HEK293T (cell line): ENCODE results near the gene ENHO.
A peak's percentile ranks its signal among the peaks of the same experiment; 100 is the strongest.

Source experiments
- CTCF ChIA-PET: fragments of 350-600 bp; formaldehyde crosslinking; extraction: SDS; loops from one replicate; lab custom pipeline; 2021; ENCODE audit warnings: antibody characterized with exemption, inconsistent platforms; lab: Yijun Ruan, JAX
- POLR2A ChIA-PET: fragments of 350-600 bp; formaldehyde crosslinking; extraction: SDS; loops from one replicate; lab custom pipeline; 2020; ENCODE audit warnings: antibody characterized with exemption, inconsistent platforms; lab: Yijun Ruan, JAX
- DNase-seq: peaks from one replicate; pipeline ENCODE4 v3.0.0; 2012; ENCODE audit warnings: mixed read lengths; ENCODE audit errors: extremely low spot score
- ARNT ChIP-seq: fragments of 450-650 bp; IDR thresholded peaks from 2 replicates; pipeline ENCODE4 v1.6.1; 2017; ENCODE audit warnings: mild to moderate bottlenecking
- BHLHE40 ChIP-seq: fragments of 450-650 bp; IDR thresholded peaks from 2 replicates; pipeline ENCODE4 v1.6.1; 2016; ENCODE audit warnings: mild to moderate bottlenecking, moderate library complexity, borderline replicate concordance
- CTBP1 ChIP-seq: fragments of 450-650 bp; IDR thresholded peaks from 2 replicates; pipeline ENCODE4 v1.6.1; 2016; ENCODE audit warnings: borderline replicate concordance
- ELF4 ChIP-seq: fragments of 450-650 bp; IDR thresholded peaks from 2 replicates; pipeline ENCODE4 v1.6.1; 2017; ENCODE audit warnings: antibody characterized with exemption
- FOXA1 ChIP-seq: fragments of 450-650 bp; IDR thresholded peaks from 2 replicates; pipeline ENCODE4 v1.6.1; 2016; ENCODE audit warnings: mild to moderate bottlenecking
- FOXK2 ChIP-seq: fragments of 450-650 bp; IDR thresholded peaks from 2 replicates; pipeline ENCODE4 v1.6.1; 2016; ENCODE audit warnings: mild to moderate bottlenecking
- FOXM1 ChIP-seq: fragments of 450-650 bp; IDR thresholded peaks from 2 replicates; pipeline ENCODE4 v1.6.1; 2017; ENCODE audit warnings: mild to moderate bottlenecking, borderline replicate concordance
- HDGF ChIP-seq: fragments of 450-650 bp; IDR thresholded peaks from 2 replicates; pipeline ENCODE4 v1.6.1; 2017; ENCODE audit warnings: antibody characterized with exemption, borderline replicate concordance
- L3MBTL2 ChIP-seq: fragments of 450-650 bp; conservative IDR thresholded peaks from 2 replicates; pipeline ENCODE4 v1.6.1; 2016; ENCODE audit warnings: mild to moderate bottlenecking
- LEF1 ChIP-seq: fragments of 450-650 bp; IDR thresholded peaks from 2 replicates; pipeline ENCODE4 v1.6.1; 2017; ENCODE audit warnings: mild to moderate bottlenecking, borderline replicate concordance
- NFRKB ChIP-seq: fragments of 450-650 bp; IDR thresholded peaks from 2 replicates; pipeline ENCODE4 v1.6.1; 2016; ENCODE audit warnings: mild to moderate bottlenecking, moderate library complexity
- SP1 ChIP-seq: fragments of 450-650 bp; IDR thresholded peaks from 2 replicates; pipeline ENCODE4 v1.6.1; 2017
- SUZ12 ChIP-seq: fragments of 450-650 bp; IDR thresholded peaks from 2 replicates; pipeline ENCODE4 v1.6.1; 2016; ENCODE audit warnings: mild to moderate bottlenecking
- TARDBP ChIP-seq: fragments of 450-650 bp; IDR thresholded peaks from 2 replicates; pipeline ENCODE4 v1.6.1; 2016
- ZNF384 ChIP-seq: fragments of 450-650 bp; IDR thresholded peaks from 2 replicates; pipeline ENCODE4 v1.6.1; 2016
- TF ChIP-seq, protein P1 (sequence below): fragments of 450-650 bp; IDR thresholded peaks from 2 replicates; pipeline ENCODE4 v1.6.1; 2016

The ENHO gene

DNA sequence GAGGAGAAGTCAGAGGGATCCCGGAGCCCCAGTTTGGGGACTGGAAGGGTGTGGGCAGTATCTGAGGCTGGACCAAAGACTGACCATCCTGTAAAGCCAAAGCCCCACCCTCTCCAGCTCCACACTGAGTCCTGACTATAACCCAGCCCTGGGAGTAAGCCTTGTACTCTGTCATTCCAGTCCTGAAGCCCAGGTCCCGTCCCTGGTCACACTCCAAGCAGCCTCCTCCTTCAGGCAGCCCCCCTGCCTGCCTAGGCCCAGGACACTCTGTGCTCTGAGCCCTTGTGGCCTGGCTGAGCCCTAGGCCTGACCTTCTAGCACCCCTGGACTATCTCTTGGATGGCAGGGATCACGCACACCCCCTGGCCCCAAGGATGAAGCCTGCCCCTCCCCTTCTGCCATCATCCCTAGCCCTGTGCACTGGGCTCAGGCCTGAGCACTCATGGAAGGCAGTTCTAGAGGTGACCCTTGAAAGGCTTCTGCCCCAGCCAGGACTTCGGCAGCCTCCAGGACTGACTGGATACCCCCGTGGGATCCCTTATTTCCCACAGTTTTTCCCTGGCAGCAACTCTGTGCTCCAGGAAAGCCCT lies 28.0 kb upstream of the ENHO start:
- ChIA-PET POLR2A (no interaction called here), CTCF (interaction anchor here (0.6 kb wide), 1 partner anchor 41 kb away, joined by 3 read pairs; no protein-coding TSS in a partner anchor)
- TF ChIP-seq BHLHE40 (no peak), FOXK2 (no peak), NFRKB (no peak), FOXA1 (no peak), HDGF (no peak), ZNF384 (no peak), ARNT (no peak), SUZ12 (no peak), L3MBTL2 (no peak), TARDBP (no peak), FOXM1 (no peak), CTBP1 (no peak), ELF4 (no peak), SP1 (no peak)
- TF ChIP-seq, protein P1, sequence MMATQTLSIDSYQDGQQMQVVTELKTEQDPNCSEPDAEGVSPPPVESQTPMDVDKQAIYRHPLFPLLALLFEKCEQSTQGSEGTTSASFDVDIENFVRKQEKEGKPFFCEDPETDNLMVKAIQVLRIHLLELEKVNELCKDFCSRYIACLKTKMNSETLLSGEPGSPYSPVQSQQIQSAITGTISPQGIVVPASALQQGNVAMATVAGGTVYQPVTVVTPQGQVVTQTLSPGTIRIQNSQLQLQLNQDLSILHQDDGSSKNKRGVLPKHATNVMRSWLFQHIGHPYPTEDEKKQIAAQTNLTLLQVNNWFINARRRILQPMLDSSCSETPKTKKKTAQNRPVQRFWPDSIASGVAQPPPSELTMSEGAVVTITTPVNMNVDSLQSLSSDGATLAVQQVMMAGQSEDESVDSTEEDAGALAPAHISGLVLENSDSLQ: no peak
- no peak for DNase-seq

DNA sequence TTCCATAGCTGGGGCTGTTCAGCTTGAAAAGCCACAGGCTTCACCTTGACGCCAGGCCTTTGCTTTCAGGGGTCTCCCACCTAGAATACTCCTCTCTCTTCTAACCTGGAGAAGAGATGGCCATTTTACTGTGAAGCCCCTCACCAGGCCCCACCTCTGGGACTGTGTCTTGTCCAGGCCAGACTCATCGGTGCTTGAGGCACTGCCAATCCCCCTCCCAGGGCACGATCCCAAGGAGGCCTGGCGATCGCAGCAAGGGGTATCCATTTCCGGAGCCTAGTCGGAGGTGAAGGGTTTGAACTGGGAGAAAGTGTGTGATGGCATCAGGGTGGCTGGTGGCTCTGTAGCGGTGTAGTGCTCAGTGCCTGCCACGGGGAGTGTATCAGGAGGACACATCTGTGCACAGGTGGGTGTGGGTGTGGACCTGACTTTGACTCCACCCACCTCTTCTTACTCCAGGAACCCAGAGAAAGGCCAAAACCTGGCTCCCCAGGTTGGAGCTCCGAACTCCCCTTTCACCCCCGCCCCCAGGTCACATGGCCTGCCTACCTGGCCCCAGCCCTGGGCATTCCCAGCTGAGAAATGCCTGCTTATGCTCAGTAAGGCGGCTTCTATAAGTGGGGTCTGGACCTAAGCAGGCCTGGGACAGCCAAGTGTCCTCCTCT lies 27.4 kb upstream of the ENHO start:
- POLR2A ChIA-PET: no interaction called here
- DNase-seq: no peak
- TF ChIP-seq L3MBTL2 (no peak), FOXA1 (no peak), CTBP1 (no peak), SUZ12 (no peak), BHLHE40 (no peak), FOXK2 (no peak), ZNF384 (no peak), SP1 (no peak), NFRKB (no peak), FOXM1 (no peak), HDGF (no peak), TARDBP (no peak)
- CTCF ChIA-PET: interaction anchor here (3.7 kb wide), 1 partner anchor 41 kb away, joined by 31 read pairs; no protein-coding TSS in a partner anchor

DNA sequence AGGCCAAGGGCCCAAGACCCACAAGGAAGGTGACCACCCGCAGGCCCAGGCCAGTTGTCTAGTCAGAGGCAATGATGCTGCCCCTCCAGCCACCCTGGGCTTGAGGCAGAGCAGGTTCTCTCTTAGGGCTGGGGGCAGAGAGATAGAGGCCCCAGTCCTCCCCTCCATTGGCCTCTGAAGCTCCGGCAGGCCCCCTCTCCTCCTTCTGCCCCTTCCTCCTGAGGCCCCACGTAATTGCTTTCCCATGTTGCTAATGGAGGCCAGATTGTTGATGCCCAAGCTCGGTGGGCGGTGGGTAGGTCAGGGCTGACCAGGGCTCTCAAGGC lies 26.6 kb upstream of the ENHO start:
- ChIA-PET CTCF (interaction anchor here (3.7 kb wide), 1 partner anchor 42 kb away, joined by 31 read pairs; no protein-coding TSS in a partner anchor), POLR2A (no interaction called here)
- TF ChIP-seq NFRKB (no peak), HDGF (no peak)
- no peak for DNase-seq

DNA sequence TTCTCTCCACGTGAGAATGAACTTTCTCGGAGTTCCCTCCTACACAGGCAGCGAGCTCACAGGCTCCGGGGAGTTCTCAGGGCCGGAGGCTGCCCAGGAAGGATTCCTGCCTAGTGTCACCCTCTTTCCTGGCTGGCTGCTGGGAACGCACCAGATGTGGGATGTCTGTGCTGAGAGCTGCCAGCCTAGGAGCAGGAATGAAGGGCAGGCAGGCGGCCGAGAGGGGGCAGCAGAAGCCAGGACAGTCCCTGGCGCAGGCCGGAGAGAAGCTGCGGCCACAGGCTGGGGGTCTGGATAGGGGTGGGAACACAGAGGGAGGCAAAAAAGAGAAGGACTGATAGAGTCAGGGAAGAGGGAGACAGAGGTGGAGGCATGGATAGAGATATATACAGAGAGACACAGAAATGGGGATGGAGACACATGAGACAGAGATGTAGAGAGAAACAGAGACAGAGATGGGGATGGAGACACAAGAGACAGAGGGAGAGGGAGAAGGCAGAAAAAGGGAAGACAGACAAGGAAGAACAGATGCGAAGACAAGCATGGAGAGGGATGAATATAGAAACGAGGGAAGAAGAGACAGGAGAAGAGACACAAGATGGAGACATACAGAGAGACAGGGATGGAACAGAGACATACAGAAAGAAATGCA lies 25.3 kb upstream of the ENHO start:
- ChIA-PET POLR2A (no interaction called here), CTCF (interaction anchor here (0.5 to 3.7 kb wide), 10 partner anchors 23 to 144 kb away, joined by 3 to 31 read pairs (median 3); no protein-coding TSS in a partner anchor)
- peak; percentile 81 for DNase-seq
- TF ChIP-seq HDGF: no peak
- no peak for TF ChIP-seq ZNF384
- TF ChIP-seq ELF4: no peak
- no peak for TF ChIP-seq NFRKB
- TF ChIP-seq LEF1: no peak
- no peak for TF ChIP-seq BHLHE40
- no peak for TF ChIP-seq TARDBP

DNA sequence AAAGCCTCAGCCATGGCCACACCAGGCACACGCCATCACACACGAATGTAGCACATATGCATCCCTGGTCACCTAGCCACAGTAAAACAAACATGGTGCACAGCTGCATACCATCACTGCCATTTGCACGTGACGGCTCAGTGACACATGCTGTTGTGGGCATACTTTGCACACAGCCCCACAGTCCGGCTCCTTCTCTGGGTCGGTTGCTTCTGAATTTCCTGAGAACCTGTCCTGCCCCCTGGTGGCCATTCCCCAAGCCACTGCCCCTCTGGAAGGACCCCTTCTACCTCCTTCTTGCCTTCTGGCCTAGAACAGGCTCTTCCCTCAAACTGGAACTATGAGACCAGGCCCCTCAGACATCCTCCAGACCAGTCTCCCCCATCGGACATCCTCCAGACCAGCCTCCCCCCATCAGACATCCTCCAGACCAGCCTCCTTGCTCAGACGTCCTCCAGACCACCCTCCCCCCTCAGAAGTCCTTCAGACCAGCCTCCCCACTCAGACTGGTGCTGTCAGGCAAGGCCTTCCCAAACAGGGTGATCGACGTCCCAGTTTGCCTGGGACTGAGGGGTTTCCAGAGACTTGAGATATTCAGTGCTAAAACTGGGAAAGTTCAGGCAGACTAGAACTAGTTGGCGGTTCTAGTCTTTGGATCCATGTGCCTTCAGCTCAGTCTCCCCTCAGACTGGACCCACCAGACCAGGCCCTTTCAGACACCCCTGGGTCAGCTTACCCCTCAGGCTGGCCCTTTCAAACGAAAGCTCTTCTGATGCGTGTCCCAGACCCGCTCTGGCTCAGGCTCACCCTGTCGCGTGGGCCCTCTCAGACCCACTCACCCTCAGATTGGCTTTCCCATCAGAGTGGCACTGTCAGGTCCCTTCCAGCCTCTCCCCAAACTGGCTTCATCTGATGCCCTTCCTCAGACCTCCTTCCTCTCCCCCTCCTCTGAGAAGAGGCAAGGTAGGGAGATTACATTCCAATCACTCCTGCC lies 24.3 kb upstream of the ENHO start:
- CTCF ChIA-PET: interaction anchor here (0.7 to 3.7 kb wide), 10 partner anchors 28 to 143 kb away, joined by 3 to 31 read pairs (median 4); no protein-coding TSS in a partner anchor
- TF ChIP-seq BHLHE40: no peak
- TF ChIP-seq ELF4: no peak
- no peak for TF ChIP-seq SP1
- TF ChIP-seq HDGF: no peak
- TF ChIP-seq FOXM1: no peak
- no peak for TF ChIP-seq SUZ12
- TF ChIP-seq, protein P1: no peak
- no peak for TF ChIP-seq ZNF384
- no peak for TF ChIP-seq CTBP1
- no peak for TF ChIP-seq ARNT
- POLR2A ChIA-PET: interaction anchor here (1.1 kb wide), 1 partner anchor 73 kb away, joined by 3 read pairs; the partner anchor contains the start of gene DCTN3
- DNase-seq: peak; percentile 75
